T-helper 2 cell treated with Interferon-gamma antibody and Interleukin-4, amounts not matched to agents 5 μg/mL and 100 μg/mL, for 36 hours (primary cell): ENCODE results near the gene PROX1.

Experiments
- DNase-seq: peaks from one replicate; pipeline ENCODE4 v3.0.0; 2021; ENCODE audit warnings: low spot score
- H3K27ac Mint-ChIP-seq: one replicate; pipeline ENCODE4 v1.8.0; 2021; ENCODE audit warnings: mild to moderate bottlenecking, mixed read lengths
- H3K27me3 Mint-ChIP-seq: one replicate; pipeline ENCODE4 v1.8.0; 2021; ENCODE audit warnings: low read depth, mixed read lengths
- H3K36me3 Mint-ChIP-seq: one replicate; pipeline ENCODE4 v1.8.0; 2021; ENCODE audit warnings: low read depth, mixed read lengths
- H3K4me1 Mint-ChIP-seq: one replicate; pipeline ENCODE4 v1.8.0; 2021; ENCODE audit warnings: low read depth, mixed read lengths
- H3K4me3 Mint-ChIP-seq: one replicate; pipeline ENCODE4 v1.8.0; 2022; ENCODE audit warnings: mild to moderate bottlenecking, moderate library complexity, mixed read lengths
- H3K9me3 Mint-ChIP-seq: one replicate; pipeline ENCODE4 v1.8.0; 2021; ENCODE audit warnings: mixed read lengths

PROX1 gene

GRCh38 chr1:214010717-214011116, 22.9 kb downstream of the PROX1 start:
- Mint-ChIP-seq H3K27me3 (peaks cover 2% of the 10 kb centered on the region), H3K36me3 (no peaks in the 10 kb centered on the region), H3K4me3 (no peak overlapping the region), H3K9me3 (no peaks in the 10 kb centered on the region), H3K27ac (no peak overlapping the region), H3K4me1 (no peaks in the 10 kb centered on the region)
- no peak for DNase-seq

DNA sequence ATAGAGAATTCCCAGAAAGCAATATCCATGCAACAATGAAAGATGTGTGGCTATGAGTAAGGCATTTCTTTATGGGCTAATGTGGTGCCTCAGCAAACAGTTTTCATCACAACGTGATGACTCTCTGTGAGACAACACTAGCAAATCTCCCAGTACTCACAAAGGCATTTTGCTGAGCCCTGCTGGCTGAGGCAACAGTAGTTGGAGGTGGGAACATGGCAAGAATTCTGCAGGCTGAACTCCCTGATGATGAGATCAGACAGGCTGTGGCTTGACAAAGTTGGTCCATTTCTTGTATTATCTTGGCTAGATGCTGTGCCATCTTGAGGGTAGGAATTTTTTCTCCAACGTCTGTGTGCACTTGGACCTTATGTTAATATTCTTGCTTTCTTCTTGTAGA, 24.6 kb downstream of the PROX1 start:
- H3K27me3 Mint-ChIP-seq, result peaks cover 2% of the 10 kb centered on the region
- H3K4me3 Mint-ChIP-seq, result no peak overlapping the region
- no peaks in the 10 kb centered on the region for H3K9me3 Mint-ChIP-seq
- H3K36me3 Mint-ChIP-seq, result no peaks in the 10 kb centered on the region
- no peak for DNase-seq
- no peak overlapping the region for H3K27ac Mint-ChIP-seq
- no peaks in the 10 kb centered on the region for H3K4me1 Mint-ChIP-seq

DNA sequence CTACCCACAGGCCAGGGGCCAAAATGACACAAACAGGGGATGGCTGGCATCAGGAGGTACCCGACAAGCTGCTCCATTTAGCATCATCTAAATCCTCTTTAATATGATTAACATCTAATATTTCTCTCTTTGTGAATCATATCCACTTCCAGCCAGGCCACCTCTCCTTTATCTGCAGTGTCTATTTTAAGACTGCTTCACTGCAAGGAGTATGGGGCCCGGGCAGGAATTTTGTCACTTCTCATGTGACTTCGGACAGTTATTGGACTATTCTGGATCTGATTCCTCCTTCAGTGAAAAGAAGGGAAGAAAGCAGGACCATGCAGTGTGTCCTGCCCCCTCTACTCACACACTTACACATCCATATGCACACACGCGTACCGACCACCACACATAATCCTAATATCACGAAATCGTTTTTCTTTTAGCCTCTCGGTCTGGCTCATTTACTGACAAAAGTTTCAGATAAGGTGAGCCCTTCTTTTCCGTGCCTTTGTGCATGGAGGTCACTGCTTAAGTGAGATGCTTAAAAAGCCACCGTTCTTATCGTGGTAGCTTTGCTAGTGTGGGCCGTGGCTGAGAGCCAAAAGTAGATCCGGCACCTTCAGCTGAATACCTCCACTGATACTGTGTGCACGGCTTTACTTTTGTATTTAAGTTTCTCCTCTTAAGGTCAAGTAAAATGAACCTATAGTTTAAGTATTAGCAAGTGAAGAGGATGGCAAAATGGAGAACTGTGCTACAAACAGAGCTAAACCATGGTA, 26.0 kb downstream of the PROX1 start:
- Mint-ChIP-seq H3K36me3 (no peaks in the 10 kb centered on the region), H3K4me1 (no peaks in the 10 kb centered on the region)

DNA sequence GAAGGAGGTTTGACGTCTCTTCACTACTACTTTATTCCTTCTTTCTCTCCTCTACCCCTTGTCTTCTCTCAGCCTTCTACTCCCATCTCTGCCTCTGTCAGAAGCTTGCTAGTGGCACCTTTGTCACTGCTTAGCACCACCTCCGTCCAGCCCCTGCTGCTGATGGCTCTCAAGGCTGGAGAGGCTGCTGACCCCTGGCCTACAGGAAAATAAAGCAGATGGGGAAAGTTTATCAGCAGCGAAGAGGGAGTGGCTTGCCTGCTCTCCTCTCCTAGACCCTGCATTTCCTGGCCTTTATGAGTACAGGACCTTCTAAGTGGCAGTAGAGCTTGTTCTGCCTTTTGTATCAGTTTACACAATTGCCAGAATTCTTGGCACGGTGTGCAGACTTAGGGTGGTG, 27.0 kb downstream of the PROX1 start:
- Mint-ChIP-seq H3K27me3 (peaks cover 2% of the 10 kb centered on the region), H3K27ac (no peak overlapping the region), H3K36me3 (no peaks in the 10 kb centered on the region), H3K4me3 (no peak overlapping the region), H3K9me3 (no peaks in the 10 kb centered on the region), H3K4me1 (no peaks in the 10 kb centered on the region)
- no peak for DNase-seq

More for the DNA sequence above, 26.0 kb downstream of the PROX1 start:
- no peak for DNase-seq
- Mint-ChIP-seq H3K27ac (no peak overlapping the region), H3K9me3 (no peaks in the 10 kb centered on the region), H3K4me3 (no peak overlapping the region), H3K27me3 (peaks cover 2% of the 10 kb centered on the region)

DNA sequence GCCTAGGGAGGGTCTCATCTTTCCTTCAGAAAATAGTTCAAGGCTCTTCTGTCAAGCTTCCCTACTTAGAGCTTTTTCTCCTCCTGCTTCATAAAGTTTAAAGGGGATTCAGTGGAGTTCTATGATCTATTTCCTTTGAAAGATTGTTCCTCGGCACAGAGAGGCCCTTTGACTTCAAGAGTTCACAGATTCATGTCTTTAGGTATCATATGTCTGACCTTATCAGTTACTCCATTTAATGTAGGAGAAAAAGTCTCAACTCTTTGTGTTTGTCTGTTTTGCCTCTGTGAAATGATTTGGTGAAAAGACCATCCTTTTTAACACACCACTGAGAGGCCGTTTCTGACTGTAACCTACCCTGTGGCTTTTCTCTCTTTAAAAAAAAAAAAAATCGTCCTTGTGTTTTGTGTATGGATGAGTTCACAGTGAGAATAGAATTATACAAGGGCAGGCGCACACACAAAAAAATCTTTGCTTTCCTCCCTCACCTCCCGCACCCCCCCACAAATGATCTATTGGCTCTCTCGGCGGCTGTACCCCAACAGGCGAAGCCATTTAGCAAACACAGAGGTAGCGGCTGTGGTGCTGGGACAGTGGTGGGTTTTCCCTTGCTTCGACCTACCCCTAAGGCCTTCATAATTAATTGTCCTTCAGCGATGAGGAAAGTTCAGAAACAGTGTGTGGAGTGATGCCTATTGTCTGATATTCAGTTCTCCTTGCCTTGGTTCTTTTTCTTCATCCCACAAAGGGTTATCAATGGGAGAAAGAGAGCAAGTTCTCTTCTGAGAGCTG, 29.6 kb downstream of the PROX1 start:
- no peaks in the 10 kb centered on the region for H3K27me3 Mint-ChIP-seq
- no peak for DNase-seq
- no peak overlapping the region for H3K4me3 Mint-ChIP-seq
- H3K27ac Mint-ChIP-seq, result no peak overlapping the region
- H3K9me3 Mint-ChIP-seq, result no peaks in the 10 kb centered on the region
- no peaks in the 10 kb centered on the region for H3K4me1 Mint-ChIP-seq
- H3K36me3 Mint-ChIP-seq, result no peaks in the 10 kb centered on the region

- H3K27me3 Mint-ChIP-seq, result no peaks in the 10 kb centered on the region
- no peak overlapping the region for H3K4me3 Mint-ChIP-seq
- DNase-seq, result no peak
- H3K4me1 Mint-ChIP-seq, result no peaks in the 10 kb centered on the region
- H3K9me3 Mint-ChIP-seq, result no peaks in the 10 kb centered on the region
- H3K27ac Mint-ChIP-seq, result no peak overlapping the region
- H3K36me3 Mint-ChIP-seq, result no peaks in the 10 kb centered on the region
Observed at GRCh38 chr1:214018386-214019268, 30.9 kb downstream of the PROX1 start.

DNA sequence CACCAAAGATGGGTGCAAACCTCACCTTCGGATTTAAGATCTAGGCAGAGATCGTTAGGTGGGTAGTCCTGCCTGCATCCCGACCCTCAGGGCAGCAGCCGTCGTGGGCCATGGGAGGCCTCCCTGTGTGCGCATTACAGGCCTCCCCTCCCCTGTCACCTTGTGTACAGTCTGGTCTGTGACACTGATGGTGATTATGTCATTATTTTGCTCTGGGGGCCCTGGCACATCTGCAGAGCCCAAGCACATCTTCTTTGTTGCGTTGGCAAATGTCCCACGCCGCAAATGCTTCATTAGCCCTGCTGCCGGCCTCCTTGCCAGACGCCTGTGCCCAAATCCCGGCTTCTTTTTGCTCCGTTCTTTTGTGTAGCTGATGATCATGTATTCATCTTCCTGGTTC, 31.7 kb downstream of the PROX1 start:
- Mint-ChIP-seq H3K4me3 (no peak overlapping the region), H3K36me3 (no peaks in the 10 kb centered on the region), H3K4me1 (no peaks in the 10 kb centered on the region), H3K27me3 (no peaks in the 10 kb centered on the region), H3K9me3 (no peaks in the 10 kb centered on the region), H3K27ac (no peak overlapping the region)
- no peak for DNase-seq

DNA sequence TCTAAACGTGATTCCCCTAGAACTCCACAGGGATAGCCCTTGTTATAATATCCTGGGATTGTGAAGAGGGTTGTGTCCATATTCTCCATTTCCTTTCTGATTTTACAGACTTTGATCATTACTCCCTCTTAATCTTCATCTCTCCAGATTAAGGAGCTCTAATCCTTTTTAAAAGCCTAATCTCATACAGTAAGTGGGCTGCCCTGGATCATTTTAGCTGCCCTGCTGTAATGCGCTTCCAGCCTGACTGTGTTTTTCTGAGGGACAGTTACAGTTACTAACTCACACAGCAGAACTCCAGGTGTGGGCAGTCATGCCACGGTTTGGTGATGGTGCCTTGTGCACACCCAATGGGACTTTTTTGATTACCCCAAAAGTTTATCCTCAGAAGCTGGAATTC, 33.5 kb downstream of the PROX1 start:
- no peaks in the 10 kb centered on the region for H3K9me3 Mint-ChIP-seq
- H3K27ac Mint-ChIP-seq, result no peak overlapping the region
- no peak for DNase-seq
- no peaks in the 10 kb centered on the region for H3K27me3 Mint-ChIP-seq
- no peaks in the 10 kb centered on the region for H3K36me3 Mint-ChIP-seq
- no peak overlapping the region for H3K4me3 Mint-ChIP-seq
- no peaks in the 10 kb centered on the region for H3K4me1 Mint-ChIP-seq

DNA sequence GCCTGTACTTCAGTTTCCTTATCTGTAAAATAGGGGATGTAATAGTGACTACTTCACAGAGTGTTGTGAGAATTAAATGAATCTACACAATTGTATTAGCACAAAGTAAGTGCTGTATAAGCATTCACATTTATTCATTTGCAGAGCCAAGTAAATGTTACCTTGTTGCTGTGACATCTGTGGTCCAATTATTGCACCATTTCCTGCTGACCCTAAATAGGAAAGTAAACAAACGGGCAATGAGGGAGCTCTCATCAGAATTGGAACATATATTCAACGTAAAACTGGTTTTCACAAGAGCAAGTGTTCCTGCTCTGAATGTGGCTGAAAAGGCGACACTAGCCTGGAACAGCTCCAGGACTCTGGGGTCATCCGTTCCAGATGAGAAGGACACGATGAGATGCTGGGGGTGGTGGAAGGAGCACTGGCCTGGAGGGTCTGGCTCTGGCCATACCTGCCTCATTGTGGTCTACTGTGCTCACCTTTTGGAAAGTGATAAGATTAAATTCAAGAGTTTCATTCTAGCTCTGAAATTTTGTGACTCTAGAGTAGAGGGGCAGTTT, 34.5 kb downstream of the PROX1 start:
- Mint-ChIP-seq H3K4me3 (no peak overlapping the region), H3K4me1 (no peaks in the 10 kb centered on the region), H3K27me3 (peaks cover 7% of the 10 kb centered on the region), H3K9me3 (no peaks in the 10 kb centered on the region), H3K36me3 (no peaks in the 10 kb centered on the region), H3K27ac (no peak overlapping the region)
- DNase-seq, result no peak

DNA sequence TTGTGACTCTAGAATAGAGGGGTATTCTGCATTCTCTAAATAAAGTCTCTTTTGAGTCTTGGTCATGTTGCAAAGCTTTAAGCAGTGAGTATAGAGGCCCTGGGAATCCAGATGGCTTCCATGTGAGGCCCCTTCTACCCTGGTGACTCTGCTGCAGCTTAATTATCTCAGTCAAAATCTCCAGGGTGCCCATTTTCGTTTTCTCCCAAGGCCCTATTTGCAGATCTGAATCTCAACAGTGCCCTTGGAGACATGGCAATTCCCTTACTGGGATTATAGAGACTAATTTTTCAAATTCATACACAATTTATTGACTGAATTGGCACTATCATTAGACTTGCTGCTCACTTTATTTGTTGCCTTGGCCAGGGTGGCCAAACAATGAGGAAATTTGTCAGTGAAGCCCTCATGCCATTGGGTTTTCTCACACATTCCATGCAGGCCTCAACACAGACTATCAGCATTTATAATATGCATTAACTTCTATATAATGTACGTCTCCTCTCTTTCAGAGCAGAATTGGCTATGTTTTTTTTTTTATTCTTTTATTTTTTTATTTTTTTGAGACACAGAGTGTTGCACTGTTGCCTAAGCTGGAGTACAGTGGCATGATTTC, 35.1 kb downstream of the PROX1 start:
- peaks cover 9% of the 10 kb centered on the region for H3K27me3 Mint-ChIP-seq
- H3K36me3 Mint-ChIP-seq, result no peaks in the 10 kb centered on the region
- H3K4me1 Mint-ChIP-seq, result no peaks in the 10 kb centered on the region
- H3K27ac Mint-ChIP-seq, result no peak overlapping the region
- H3K4me3 Mint-ChIP-seq, result no peak overlapping the region
- DNase-seq, result no peak
- H3K9me3 Mint-ChIP-seq, result no peaks in the 10 kb centered on the region

DNA sequence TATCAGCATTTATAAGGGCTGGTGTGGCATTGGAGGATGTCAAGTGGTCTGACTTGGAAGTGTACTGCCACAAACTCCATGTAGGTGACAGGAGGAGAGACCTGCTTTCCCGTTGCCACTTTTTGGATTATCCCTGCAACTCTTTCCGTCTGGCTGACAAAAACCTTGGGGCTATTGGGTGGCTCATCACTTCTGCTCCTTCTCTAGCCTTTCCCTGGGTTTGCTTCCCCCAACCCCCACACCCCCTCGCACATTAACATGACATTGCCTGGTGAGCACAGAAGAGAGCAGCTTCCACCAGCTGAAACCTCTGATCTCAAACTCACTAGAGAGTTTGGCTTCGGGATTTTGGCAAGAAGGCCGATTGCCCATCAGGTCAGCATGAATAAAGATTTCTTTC, 39.2 kb downstream of the PROX1 start:
- Mint-ChIP-seq H3K4me1 (no peaks in the 10 kb centered on the region), H3K27me3 (peaks cover 16% of the 10 kb centered on the region), H3K9me3 (no peaks in the 10 kb centered on the region), H3K4me3 (no peak overlapping the region), H3K36me3 (no peaks in the 10 kb centered on the region), H3K27ac (no peak overlapping the region)
- DNase-seq, result no peak

- no peaks in the 10 kb centered on the region for H3K4me1 Mint-ChIP-seq
- no peak overlapping the region for H3K27ac Mint-ChIP-seq
- H3K4me3 Mint-ChIP-seq, result no peak overlapping the region
- DNase-seq, result no peak
- no peaks in the 10 kb centered on the region for H3K9me3 Mint-ChIP-seq
- peaks cover 16% of the 10 kb centered on the region for H3K27me3 Mint-ChIP-seq
- no peaks in the 10 kb centered on the region for H3K36me3 Mint-ChIP-seq
Observed at GRCh38 chr1:214027498-214027897, 39.7 kb downstream of the PROX1 start.

DNA sequence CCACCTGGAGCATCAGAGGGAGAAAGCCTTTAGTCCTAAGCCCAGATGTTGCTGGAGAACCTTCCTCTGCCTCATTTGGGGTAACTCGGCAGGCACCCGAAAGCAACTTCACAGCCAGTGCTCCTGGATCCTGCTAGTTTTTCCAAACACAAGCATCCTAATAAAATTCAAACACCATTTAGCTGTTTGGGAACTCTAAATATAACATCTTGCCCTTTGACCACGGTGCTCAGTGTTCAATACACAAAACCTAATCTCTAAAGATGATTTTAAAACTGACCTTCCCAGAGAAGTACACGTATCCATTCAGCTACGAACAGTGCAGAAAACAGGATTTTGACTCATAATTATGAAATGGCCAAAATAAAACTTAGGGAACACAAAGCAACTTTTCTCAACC, 40.3 kb downstream of the PROX1 start:
- no peaks in the 10 kb centered on the region for H3K36me3 Mint-ChIP-seq
- H3K9me3 Mint-ChIP-seq, result no peaks in the 10 kb centered on the region
- H3K27me3 Mint-ChIP-seq, result peaks cover 16% of the 10 kb centered on the region
- H3K4me1 Mint-ChIP-seq, result no peaks in the 10 kb centered on the region
- H3K27ac Mint-ChIP-seq, result no peak overlapping the region
- no peak for DNase-seq
- no peak overlapping the region for H3K4me3 Mint-ChIP-seq
